ELF-1 (cell line): ENCODE results near the gene PTPN7.
"Not testable (repeated sequence)": the region's sequence is repeated elsewhere in the genome, so short reads cannot be mapped to it uniquely, and the experiment has no call there.

Experiments
- DNase-seq: peaks from one replicate; pipeline ENCODE4 v3.0.0-alpha.2; 2016; ENCODE audit warnings: low read depth, low spot score

Gene PTPN7

DNA sequence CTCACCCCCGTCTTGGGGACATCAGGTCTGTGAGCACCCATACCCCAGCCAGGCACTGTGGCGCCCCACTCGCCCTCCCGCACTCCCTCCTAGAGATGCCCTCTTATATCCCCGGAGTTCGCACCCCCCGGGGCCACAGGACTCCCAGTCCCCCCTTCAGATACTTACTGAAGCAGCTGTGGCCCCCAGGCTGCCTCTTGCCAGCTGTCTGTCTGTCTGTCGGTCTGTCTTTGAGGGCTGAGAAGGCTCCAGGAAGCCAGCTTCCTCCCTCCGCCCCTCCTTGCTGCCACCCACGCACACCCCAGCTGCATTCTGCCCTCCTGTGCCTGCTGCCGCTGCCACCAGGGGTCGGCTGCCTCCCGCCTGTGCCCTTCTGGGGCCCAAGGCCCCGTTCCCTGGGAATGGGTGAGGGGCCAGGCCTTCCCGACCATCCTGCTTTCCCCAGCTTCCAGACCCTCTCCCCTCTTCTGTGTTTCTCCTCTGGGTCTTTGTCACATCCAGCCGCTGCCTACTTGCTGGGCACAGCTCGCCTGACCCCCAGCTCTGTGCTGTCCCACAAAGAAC is at the start of gene PTPN7:
PTPN7 (minus strand) TSS at position 226 of the 564 bp plus-strand sequence. CDS start 1,200 bp downstream, outside the sequence.
- no peak for DNase-seq

- no peak for DNase-seq
Measured at GRCh38 chr1:202208351-202208857, 48.0 kb upstream of the PTPN7 start.

DNA sequence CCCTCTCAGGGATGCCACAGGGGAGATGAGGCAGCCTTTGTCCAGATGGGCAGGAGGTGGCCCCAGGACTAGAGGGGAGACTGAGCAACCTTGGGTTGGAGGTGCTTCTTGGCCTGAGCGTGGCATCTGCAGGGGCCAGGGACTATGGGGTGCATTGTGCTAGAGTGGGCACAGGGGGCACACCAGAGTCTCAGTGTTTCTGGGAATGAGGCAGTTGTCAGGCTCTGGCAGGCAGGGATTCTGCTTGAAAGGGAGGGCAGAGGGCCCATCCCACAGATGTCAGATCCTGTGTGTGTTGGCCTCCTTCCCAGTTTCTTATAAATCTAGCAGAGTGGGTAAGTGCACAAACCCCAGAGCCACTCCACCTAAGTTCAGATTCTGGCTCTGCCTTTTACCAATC is 46.9 kb upstream of the PTPN7 start:
- no peak for DNase-seq

DNA sequence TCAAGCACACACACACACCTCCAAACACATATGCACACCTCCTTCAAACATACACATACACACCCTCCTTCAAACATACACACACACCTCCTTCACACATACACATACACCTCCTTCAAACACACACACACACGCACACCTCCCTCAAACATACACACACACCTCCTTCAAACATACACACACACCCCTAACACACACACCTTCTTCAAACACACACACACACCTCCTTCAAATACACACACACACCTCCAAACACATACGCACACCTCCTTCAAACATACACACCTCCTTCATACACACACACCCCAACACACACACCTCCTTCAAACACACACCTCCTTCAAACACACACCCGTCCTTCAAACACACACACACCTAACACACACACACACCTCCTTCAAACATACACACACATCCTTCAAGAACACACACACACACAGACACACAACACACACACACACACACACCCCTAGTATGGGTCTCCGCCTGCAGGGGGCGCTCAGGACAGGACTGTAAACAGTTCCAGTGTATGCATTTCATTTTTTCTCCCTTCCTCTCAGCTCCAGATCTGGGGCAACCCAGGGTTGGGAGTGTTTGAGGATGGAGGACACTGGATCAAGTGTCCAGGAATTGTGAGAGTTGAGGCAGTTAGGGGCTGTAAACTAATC is 45.3 kb upstream of the PTPN7 start:
- no peak for DNase-seq

- DNase-seq: no peak
Measured at GRCh38 chr1:202204065-202204464, 43.7 kb upstream of the PTPN7 start.

GRCh38 chr1:202203238-202204039 is 43.0 kb upstream of the PTPN7 start:
- no peak for DNase-seq

DNA sequence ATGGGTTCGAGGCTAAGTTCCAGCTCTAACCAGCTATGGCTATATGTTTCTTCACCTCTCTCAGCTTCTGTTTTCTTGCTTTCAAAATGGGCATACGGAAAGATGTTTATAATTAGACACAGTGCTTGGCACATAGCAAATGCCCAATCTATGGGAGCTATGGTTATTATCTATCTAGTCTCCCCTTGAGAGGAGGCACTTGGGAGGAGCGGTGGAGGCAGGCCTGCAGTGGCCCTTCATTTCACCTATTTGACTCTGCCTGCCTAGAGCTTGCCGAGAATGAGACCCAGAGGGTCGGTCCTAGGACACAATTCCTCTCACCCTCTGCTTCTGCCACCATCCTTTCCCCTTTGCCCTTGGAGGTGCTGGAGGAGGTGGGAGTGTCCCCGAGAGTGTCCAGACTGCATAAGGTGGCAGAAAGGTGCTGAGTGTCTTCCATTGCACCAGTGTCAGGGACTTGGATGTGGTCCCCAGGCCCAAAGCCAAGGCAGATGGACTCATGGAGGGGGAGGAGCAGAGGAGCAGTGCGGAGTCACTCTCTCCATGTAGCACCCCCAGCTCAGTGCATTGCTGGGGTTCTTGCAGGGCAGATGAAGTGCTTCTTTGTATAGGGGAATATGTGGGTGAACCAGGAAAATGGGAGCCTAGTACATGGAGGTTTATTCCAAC is 42.2 kb upstream of the PTPN7 start:
- DNase-seq: no peak

DNA sequence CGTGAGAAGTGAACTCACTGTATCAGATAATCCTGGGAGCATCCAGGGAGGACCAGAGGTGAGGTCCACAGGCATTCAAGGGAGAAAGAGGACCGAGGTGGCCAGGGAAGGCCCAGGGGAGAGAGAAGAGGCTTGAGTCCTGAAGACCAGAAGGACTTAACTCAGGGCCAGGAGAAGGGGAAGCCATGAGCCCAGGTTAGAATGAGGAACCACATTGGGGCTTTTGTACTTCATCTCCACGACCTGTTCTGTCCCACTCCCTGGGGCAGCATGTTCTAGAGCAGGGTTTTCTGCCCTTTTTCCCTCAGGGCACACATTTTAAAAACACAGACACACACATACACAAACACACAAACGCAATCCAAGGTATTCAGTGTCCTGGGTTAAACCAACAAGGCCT is 41.6 kb upstream of the PTPN7 start:
- no peak for DNase-seq

GRCh38 chr1:202201266-202201665 is 40.9 kb upstream of the PTPN7 start:
- DNase-seq: no peak

- no peak for DNase-seq
Measured at GRCh38 chr1:202200669-202201068, 40.3 kb upstream of the PTPN7 start.

- peak; percentile 53 for DNase-seq
Measured at GRCh38 chr1:202200112-202200548, 39.7 kb upstream of the PTPN7 start.

- no peak for DNase-seq
Measured at GRCh38 chr1:202199040-202199889, 38.9 kb upstream of the PTPN7 start.

DNA sequence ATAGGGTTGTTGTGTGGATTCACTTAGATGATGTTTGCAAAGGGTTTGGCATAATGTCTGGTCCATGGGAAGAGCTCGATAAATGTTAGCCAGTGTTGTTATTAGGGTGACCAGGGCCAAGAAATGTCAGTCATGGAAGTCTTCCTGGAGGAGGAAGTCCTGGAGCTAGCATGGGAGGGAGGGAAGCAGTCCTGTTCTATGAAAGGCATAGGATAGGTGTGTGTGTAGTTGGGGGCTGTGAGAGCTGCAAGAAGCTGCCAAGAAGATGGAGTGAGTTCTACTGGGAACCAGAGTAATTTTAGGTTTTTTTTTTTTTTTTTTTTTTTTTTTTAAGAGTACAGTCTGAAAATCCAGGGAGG is 37.9 kb upstream of the PTPN7 start:
- no peak for DNase-seq

DNA sequence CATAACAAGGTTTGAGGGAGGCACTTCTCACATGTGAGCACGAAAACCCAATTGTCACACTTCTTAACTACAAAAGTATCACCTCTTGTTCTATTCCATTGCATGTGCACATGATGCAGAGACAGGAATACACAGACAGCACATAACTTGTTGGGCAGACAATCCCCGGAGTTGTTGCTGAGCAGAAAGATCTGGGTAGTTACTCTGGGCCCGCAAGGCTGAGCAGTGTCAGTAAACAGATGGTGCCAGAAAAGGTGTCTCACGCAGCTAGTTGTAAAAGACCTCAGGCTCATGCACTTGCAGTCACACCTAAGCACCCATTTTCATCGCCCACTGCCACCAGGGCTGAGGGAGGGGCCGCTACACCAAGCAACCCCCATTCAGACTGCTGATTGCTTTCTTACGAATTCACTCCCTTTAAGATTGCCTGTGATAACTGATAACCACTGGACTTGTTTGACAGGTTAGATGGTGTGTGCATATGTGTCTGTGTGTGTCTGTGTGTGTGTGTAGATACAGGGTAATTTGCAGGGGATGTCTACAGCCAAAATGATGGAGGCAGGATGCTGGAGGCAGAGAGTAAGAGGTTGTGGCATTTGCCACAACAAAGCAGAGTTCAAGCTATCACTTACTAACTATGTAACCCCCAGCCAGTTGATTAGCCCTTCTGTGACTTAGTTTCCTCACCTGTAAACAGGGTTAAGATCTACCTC is 37.4 kb upstream of the PTPN7 start:
- DNase-seq: no peak

- DNase-seq: no peak
Measured at GRCh38 chr1:202194328-202194648, 33.9 kb upstream of the PTPN7 start.

- peak; percentile 40 for DNase-seq
Measured at GRCh38 chr1:202193614-202194327, 33.4 kb upstream of the PTPN7 start, which contains the start of gene LGR6. Gene LGR6 (plus strand): TSS chr1:202193799. CDS start chr1:202193990, 191 bp downstream.

GRCh38 chr1:202192770-202193613 is 32.6 kb upstream of the PTPN7 start:
- peak; percentile 94 for DNase-seq

GRCh38 chr1:202191391-202191790 is 31.0 kb upstream of the PTPN7 start:
- DNase-seq: not testable (repeated sequence)
